RPMI8226 (cell line): ENCODE results near the gene CTNNA3.
"Not testable (repeated sequence)": the region's sequence is repeated elsewhere in the genome, so short reads cannot be mapped to it uniquely, and the experiment has no call there.

ENCODE experiments used
- DNase-seq: peaks from one replicate; pipeline ENCODE4 v3.0.0-alpha.2; 2015

Gene CTNNA3

DNA sequence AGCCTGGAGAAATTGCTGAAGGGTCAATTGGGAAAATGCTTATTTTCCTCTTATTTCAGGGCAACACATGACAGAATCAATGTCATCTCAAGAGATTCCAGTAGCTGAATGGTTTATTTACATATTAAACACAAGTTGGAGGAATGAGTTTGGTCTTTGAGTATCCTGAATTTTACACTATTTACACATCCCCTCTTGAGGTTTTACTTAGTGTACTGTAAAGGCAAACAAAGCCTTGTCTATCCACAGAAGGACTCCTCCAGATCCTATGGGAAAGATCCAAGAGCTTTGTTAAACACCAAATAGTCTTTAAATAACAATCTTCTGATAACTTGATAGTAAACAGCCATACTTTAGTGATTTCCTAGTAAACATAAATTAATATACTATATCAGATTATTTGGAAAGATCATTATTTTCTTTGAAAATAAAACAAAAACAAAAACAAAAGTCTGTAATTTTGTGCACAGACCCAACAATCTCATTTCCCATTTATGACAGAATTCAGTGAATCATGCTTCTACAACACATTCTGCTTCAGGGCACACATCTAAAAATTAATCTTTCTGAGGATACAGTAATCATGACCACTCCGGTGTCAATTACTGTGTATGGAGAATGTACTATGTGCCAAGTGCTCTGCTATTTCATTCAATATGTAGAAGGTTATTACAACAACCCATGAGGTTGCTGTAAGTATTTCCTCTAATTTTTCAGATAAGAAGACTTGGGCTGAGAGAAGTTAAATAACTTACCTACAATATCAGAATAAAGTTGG is 1345.2 kb downstream of the CTNNA3 start:
- DNase-seq = no peak

DNA sequence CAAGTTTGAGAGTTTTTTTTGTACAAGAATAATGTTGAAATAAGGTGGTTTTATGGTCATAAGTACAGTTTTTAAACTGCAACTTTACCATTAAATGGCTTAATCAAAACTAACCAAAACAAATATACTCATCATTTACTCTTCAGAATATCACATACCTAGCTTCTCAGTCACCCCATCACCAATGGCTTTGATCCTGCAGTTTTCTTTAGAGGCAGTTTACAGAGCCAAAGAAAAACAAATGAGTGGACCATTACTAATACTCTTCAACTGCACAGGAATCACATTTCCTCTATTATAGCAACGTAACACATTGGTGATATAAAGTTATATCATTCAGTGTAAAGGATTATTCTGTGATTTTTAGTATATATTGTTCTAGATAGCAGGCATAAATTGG is 1346.3 kb downstream of the CTNNA3 start:
- no peak for DNase-seq

- DNase-seq = no peak
Observed at GRCh38 chr10:66349076-66349475, 1346.9 kb downstream of the CTNNA3 start.

DNA sequence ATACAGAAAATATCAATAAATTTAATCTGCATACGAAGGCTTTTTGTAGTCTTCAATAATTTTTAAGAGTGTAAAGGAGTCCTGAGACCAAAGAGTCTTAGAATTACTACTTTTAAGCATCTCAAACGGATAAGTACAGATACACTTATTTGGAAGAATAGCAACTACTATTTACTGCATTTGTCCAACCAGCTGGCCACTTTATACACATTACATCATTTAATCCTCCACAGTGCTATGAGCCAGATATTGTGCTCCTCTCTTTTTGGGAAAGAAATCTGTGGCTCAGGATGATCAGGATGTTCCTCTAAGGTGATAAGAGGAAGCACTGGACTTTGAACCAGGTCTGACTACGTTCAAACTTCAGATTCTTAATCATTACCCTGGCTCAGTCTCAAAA is 1358.8 kb downstream of the CTNNA3 start:
- no peak for DNase-seq

GRCh38 chr10:66336791-66337190 is 1359.2 kb downstream of the CTNNA3 start:
- DNase-seq = no peak

GRCh38 chr10:66335753-66336152 is 1360.2 kb downstream of the CTNNA3 start:
- DNase-seq = not testable (repeated sequence)

DNA sequence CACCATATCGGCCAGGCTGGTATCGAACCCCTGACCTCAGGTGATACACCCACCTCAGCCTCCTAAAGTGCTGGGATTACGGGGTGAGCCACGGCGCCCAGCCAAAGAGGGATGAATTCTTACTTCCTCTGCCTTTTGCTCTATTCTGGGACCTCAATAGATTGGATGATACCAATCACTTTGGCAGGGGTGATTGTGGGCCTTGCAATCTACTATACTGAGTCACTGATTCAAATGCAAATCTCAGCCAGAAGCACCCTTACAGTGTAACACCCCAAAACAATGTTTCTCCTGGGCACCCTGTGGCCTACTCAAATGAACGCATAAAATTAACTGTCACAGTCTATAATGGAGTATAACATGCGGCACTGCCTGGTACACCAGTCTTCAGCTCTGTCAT is 1366.8 kb downstream of the CTNNA3 start:
- no peak for DNase-seq

GRCh38 chr10:66326876-66327275 is 1369.1 kb downstream of the CTNNA3 start:
- no peak for DNase-seq

DNA sequence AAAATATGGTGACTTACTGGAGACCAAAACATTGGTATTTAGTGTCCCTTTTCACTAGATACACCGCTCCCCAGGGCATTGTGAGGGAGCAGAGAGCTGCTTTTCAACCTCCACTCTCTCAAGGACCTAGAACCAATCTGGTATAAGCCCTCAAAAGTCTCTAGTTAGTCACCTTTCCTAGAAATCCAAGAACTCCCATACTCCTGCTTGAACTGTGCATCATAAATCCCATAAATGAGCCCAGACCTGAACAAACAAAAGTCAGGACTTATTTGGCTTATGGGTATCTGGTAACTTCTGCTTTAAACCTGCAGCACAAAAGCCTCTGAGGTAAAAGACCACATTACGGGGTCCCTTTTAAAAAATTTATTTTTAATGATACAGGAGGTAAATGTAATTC is 1373.2 kb downstream of the CTNNA3 start:
- DNase-seq = no peak

DNA sequence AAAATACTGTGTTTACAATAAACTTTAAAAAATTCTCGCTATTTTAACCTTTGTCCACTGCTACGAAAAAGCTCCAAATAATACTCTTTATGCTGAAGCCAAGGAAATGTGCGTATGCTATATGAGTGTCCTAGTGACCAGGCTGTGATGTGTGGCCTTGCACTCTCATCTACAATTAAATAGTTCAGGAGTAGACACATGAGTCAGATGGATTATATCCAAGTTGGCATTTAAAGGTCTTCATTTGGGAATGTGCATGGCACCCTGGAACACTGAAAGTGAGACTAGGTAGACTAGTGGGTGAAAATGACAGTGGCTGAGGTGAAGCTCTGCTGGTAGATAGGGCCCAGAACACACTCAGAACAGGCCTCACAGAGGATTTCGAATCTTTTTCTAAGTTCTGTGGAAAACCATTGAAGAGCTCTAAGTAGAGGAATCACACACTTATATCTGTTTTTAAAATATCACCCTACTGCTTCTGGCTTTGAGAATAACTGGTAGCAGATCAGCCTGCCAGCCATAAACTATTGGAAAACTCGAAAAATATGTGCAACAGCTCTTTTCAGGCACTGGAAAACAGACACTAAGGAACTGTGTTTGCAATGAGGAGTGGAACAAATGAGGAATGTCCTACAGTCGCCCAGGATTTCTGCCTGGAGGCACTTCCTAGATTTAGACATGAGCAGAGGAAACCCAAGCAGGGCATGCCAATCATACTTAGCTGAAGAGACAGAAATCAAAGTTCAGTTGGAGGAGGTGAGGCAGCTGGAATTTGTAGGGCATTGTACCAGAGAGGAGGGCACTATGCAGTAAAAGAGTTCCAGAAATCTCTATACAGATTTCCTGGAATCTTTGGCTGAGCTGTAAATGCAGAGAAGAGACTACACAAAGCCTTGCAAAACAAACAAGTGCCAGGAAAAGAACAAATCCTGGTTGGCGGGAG is 1374.0 kb downstream of the CTNNA3 start:
- no peak for DNase-seq

DNA sequence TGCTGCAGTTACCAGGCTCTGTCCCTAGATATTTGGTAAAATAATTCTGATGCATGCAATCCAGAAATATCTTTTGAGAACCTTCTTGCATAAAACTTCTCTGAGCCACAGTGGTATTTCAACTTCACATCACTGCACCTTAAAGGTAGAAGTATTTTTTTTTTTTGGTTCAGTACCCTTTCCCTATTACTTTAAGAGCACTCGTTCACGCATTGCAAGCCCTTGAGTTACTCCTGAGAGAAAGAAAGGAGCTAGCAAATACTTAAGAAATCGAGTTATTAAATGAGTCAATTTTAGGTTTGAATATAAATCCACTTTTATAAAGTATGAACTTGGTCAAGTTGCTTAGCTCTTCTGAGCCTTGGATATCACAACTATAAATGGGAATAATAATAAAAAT is 1377.2 kb downstream of the CTNNA3 start:
- no peak for DNase-seq

DNA sequence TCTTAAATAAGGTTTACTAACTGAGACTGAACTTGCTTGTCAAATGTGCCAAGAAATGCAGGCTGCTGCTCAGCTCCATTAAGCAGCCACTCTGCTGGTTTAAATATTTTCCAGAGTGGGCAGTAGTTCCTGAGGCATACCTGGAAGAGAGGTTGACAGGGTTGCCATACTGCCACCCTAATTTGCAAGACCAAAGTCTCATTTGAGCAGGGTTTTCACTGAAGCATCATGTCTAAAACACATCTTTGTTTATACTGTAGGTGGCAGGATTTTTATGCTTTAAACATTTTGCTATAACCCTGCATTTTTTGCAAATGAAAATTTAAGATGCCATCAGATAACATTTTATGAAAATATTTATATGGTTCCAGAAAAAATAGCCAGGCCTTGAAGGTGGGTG is 1388.2 kb downstream of the CTNNA3 start:
- DNase-seq = no peak

DNA sequence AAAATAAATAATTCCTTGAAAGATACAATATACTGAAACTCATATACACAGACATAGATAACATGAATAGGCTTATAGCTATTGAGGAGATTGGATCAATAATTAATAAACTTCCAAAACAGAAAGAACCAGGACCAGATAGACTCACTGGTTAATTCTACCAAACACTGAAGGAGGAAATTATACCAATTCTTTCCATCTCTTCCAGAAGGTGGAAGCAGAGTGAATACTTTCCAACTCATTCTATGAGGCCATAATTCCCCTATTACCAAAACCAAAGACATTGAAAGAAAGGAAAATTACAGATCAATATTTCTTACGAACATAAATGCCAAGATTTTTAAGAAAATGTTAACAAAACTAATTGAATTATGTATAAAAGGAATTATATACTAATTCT is 1394.9 kb downstream of the CTNNA3 start:
- DNase-seq = no peak

DNA sequence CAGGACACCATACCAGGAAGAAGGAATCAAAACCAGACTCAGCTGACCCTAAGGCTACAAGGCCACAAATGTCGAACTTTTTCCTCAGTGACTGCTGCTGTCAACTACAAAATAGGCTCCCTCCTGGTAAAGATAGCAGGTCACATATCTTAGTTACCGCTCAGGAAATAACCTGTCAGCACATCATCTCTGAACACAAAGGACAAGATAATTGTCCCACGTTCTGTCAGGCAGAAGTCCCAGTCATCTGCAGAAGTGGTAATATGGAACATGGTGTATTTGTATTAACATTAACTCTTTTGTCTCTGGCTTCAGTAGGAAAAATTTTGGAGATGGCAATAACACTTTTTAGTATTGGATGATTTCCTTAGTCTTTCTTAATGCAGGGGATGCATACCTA is 1400.4 kb downstream of the CTNNA3 start:
- no peak for DNase-seq

GRCh38 chr10:66294538-66294937 is 1401.5 kb downstream of the CTNNA3 start:
- no peak for DNase-seq

DNA sequence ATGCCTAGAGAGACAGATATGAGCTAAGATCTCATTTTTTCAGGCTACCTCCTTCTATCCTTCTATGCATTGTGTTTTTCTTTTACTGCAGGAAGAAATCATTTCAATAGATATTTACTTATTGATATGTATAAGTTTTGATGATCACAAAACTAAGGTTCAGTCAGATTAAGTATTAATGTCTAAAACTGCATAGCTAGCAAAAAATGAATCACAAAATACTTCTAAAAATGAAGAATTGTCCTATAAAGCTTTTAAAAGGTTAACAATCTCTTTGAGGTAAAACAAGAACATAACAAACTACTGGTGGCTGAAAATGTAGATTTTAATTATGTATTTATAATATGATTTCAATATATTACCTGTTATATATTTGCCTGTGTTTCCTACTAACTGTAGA is 1403.1 kb downstream of the CTNNA3 start:
- no peak for DNase-seq

GRCh38 chr10:66292456-66292855 is 1403.5 kb downstream of the CTNNA3 start:
- DNase-seq = no peak

GRCh38 chr10:66291133-66291532 is 1404.9 kb downstream of the CTNNA3 start:
- no peak for DNase-seq

DNA sequence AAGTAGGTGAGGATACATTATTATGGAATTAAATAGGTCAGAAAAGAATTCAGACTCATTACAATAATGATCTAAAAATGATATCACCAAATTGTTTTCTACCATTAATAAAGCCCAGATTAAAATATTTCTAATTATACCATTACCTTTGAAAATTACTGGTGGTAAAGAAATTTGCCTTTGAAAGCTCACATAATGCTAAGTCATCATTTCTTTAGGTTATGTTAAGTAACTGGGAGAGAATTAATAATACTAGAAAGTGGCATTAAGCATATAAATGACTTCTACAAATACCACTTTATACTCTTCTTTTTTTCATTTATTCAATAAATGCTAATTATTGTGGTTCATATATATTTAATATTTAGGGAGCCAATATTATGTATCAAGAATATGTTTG is 1411.4 kb downstream of the CTNNA3 start:
- DNase-seq = no peak

GRCh38 chr10:66283874-66284464 is 1412.0 kb downstream of the CTNNA3 start:
- DNase-seq = no peak

- DNase-seq = no peak
Observed at GRCh38 chr10:66283064-66283463, 1412.9 kb downstream of the CTNNA3 start.

GRCh38 chr10:66281327-66281726 is 1414.7 kb downstream of the CTNNA3 start:
- DNase-seq = no peak

- no peak for DNase-seq
Observed at GRCh38 chr10:66277481-66277880, 1418.5 kb downstream of the CTNNA3 start.
